Esophagus muscularis mucosa (tissue), 4 donors: ENCODE data around the gene KATNB1. TPM values are rescaled to one million over a fixed set of nuclear protein-coding genes. Genes with fewer than 3 reads are reported as not detected.

ENCODE experiments used
- DNase-seq: peaks from one replicate; pipeline ENCODE4 v3.0.0-alpha.2; 2017; ENCODE audit errors: extremely low spot score
- H3K27ac ChIP-seq, 4 donors: fragments of 200-600 bp; sonication (generic); replicated peaks in 1 of 4; 1 replicate in 3 of 4; 2 replicates in 1 of 4; pipeline ENCODE4 v1.5.1; 2016 to 2019; ENCODE audit warnings: mild to moderate bottlenecking in 1 of 4
- H3K27me3 ChIP-seq, 4 donors: fragments of 200-600 bp; sonication (generic); one replicate each; pipeline versions ENCODE4 v1.5.1 to v1.6.0; 2016 to 2019
- H3K36me3 ChIP-seq, 4 donors: fragments of 200-600 bp; sonication (generic); one replicate each; pipeline ENCODE4 v1.5.1; 2016 to 2019
- H3K4me1 ChIP-seq, 4 donors: fragments of 200-600 bp; sonication (generic); one replicate each; pipeline ENCODE4 v1.5.1; 2016 to 2019
- H3K4me3 ChIP-seq, 4 donors: fragments of 200-600 bp; sonication (generic); 1 replicate in 2 of 4; 2 replicates in 2 of 4; pipeline ENCODE4 v1.5.1; 2016 to 2019; ENCODE audit warnings: mild to moderate bottlenecking in 4 of 4, moderate library complexity in 1 of 4
- H3K9me3 ChIP-seq, 4 donors: fragments of 200-600 bp; sonication (generic); 1 replicate in 3 of 4; 2 replicates in 1 of 4; pipeline ENCODE4 v1.5.1; 2016 to 2019
- CTCF ChIP-seq, 3 experiments: fragments of 200-600 bp in 2 of 3; fragments of 450-650 bp in 1 of 3; sonication (generic) in 2 of 3; IDR thresholded peaks; one replicate each; pipeline ENCODE4 v1.5.1; 2017 to 2019; ENCODE audit warnings: antibody characterized with exemption in 3 of 3, mild to moderate bottlenecking in 2 of 3, moderate library complexity in 1 of 3
- EP300 ChIP-seq: sonication (generic); formaldehyde crosslinking; IDR thresholded peaks from one replicate; pipeline ENCODE4 v1.6.1; 2017; ENCODE audit warnings: antibody characterized with exemption
- POLR2A ChIP-seq: fragments of 450-650 bp; IDR thresholded peaks from one replicate; pipeline ENCODE4 v1.6.1; 2017; ENCODE audit warnings: antibody characterized with exemption, moderate library complexity, mild to moderate bottlenecking, low read depth
- POLR2AphosphoS5 ChIP-seq, 2 donors: sonication (generic); formaldehyde crosslinking; IDR thresholded peaks; one replicate each; pipeline ENCODE4 v1.6.1; 2017; ENCODE audit warnings: antibody characterized with exemption in 2 of 2
- WGBS: methylation state at CpG from one replicate; pipeline ENCODE4 v1.1.5; 2018; 5-methylcytosine and 5-hydroxymethylcytosine counted together
- intact Hi-C: fragments of 100-400 bp; cut with DNase I; formaldehyde crosslinking; loops from one replicate; pipeline ENCODE4 v1.15.1; 2023
- total RNA-seq, 4 donors: library from RNA; depleted of rRNA; stranded (reverse); fragments of >200 nt; gene quantifications; one replicate each; pipeline versions ENCODE4 v1.1.0 to v1.2.1, GENCODE V29; 2016

KATNB1 gene
- total RNA-seq, 4 donors from 2014 or later = 10.4 to 16.9 (median 15.3) TPM

GRCh38 chr16:57801098-57801808, 65.7 kb downstream of the KATNB1 start:
- Histone ChIP-seq H3K27me3 (no peaks in the 10 kb centered on the region), H3K36me3 (peaks cover 0 to 20% (median 18%) of the 10 kb centered on the region in 4 donors), H3K4me3 (peak overlapping the region; percentile 70 to 80 (median 73)), H3K27ac (peak overlapping the region; percentile 83 to 90 (median 88)), H3K9me3 (no peaks in the 10 kb centered on the region), H3K4me1 (peaks cover 59 to 73% (median 68%) of the 10 kb centered on the region in 4 donors)
- 18% methylated on average over 5 of the region's 5 CpGs for WGBS
- intact Hi-C loops = loop anchor here (5.0 kb wide), 2 partner anchors 61 to 201 kb away; partner anchors contain the start of genes USB1 and ZNF319
- DNase-seq = no peak
- TF ChIP-seq CTCF (IDR thresholded peaks at IDR 0.05) = peak in 1 of 3 experiments; percentile 15
- no peak for TF ChIP-seq EP300

- Histone ChIP-seq H3K27me3 (no peaks in the 10 kb centered on the region), H3K4me3 (peak overlapping the region; percentile 70 to 80 (median 73)), H3K27ac (peak overlapping the region; percentile 83 to 90 (median 88)), H3K4me1 (peaks cover 59 to 73% (median 68%) of the 10 kb centered on the region in 4 donors), H3K9me3 (no peaks in the 10 kb centered on the region), H3K36me3 (peaks cover 0 to 15% (median 13%) of the 10 kb centered on the region in 4 donors)
- TF ChIP-seq CTCF (IDR thresholded peaks at IDR 0.05) (no peak), EP300 (no peak), POLR2A (no peak), POLR2AphosphoS5 (IDR thresholded peaks at IDR 0.05) (no peak)
- no peak for DNase-seq
- whole genome bisulfite sequencing = 3% methylated on average over 6 of the region's 45 CpGs
- intact Hi-C loops = loop anchor here (5.0 kb wide), 2 partner anchors 60 to 200 kb away; partner anchors contain the start of genes USB1 and ZNF319
Measured at GRCh38 chr16:57801809-57802340, 66.3 kb downstream of the KATNB1 start.

- H3K27ac ChIP-seq = peak within 1 kb of the TSS; percentile 83 to 90 (median 88)
- intact Hi-C loops = loop anchor here (5.0 kb wide), 2 partner anchors 60 to 200 kb away; partner anchors contain the start of genes USB1 and ZNF319
Measured at GRCh38 chr16:57802341-57803133, 67.0 kb downstream of the KATNB1 start, which contains the start of gene KIFC3. TSS of gene KIFC3 (minus strand) at chr16:57802491. CDS start at chr16:57798243, 4,248 bp downstream.

More at GRCh38 chr16:57802341-57803133, 67.0 kb downstream of the KATNB1 start, which contains the start of gene KIFC3:
- peaks cover 0 to 9% (median 6%) of the 10 kb centered on the region in 4 donors for H3K36me3 ChIP-seq
- H3K27me3 ChIP-seq = no peaks in the 10 kb centered on the region
- peak within 1 kb of the TSS; percentile 70 to 80 (median 73) for H3K4me3 ChIP-seq
- DNase-seq = no peak
- TF ChIP-seq POLR2AphosphoS5 (IDR thresholded peaks at IDR 0.05) (peak in 1 of 2 donors; percentile 6), POLR2A (no peak), CTCF (IDR thresholded peaks at IDR 0.05) (peak in 2 of 3 experiments; percentile 28 to 43), EP300 (no peak)
- WGBS = 24% methylated on average over 27 of the region's 78 CpGs
- H3K9me3 ChIP-seq = no peaks in the 10 kb centered on the region
- H3K4me1 ChIP-seq = peaks cover 59 to 72% (median 68%) of the 10 kb centered on the region in 4 donors
